ENCODE measurements around the gene TSPO2. TPM values are rescaled to one million over a fixed set of nuclear protein-coding genes. Genes with fewer than 3 reads are reported as not detected.

TSPO2 gene
- total RNA-seq, 1 donor from 2014 or later = not detected

GRCh38 chr6:41074692-41075436 lies 32.6 kb downstream of the TSPO2 start:
- no peaks in the 10 kb centered on the region for H3K27me3 ChIP-seq (ENCODE audit: control insufficient read depth, insufficient read depth, low read length)
- H3K36me3 ChIP-seq (ENCODE audit: control insufficient read depth, insufficient read depth, low read length) = peaks cover 6% of the 10 kb centered on the region
- TF ChIP-seq CTCF (IDR thresholded peaks at IDR 0.05; ENCODE audit: insufficient read depth, low read length, severe bottlenecking) = no peak
- DNase-seq (ENCODE audit: low read depth) (peak; percentile 14), FAIRE-seq (no peak)
- H3K4me3 ChIP-seq (ENCODE audit: low read depth, low read length) = peak overlapping the region; percentile 97

GRCh38 chr6:41075651-41076626 lies 33.7 kb downstream of the TSPO2 start:
- no peak for TF ChIP-seq CTCF (IDR thresholded peaks at IDR 0.05; ENCODE audit: insufficient read depth, low read length, severe bottlenecking)
- peaks cover 12% of the 10 kb centered on the region for H3K36me3 ChIP-seq (ENCODE audit: control insufficient read depth, insufficient read depth, low read length)
- H3K4me3 ChIP-seq (ENCODE audit: low read depth, low read length) = no peak overlapping the region
- no peaks in the 10 kb centered on the region for H3K27me3 ChIP-seq (ENCODE audit: control insufficient read depth, insufficient read depth, low read length)
- FAIRE-seq (no peak), DNase-seq (ENCODE audit: low read depth) (no peak)

GRCh38 chr6:41077536-41077935 lies 35.3 kb downstream of the TSPO2 start:
- Histone ChIP-seq H3K36me3 (ENCODE audit: control insufficient read depth, insufficient read depth, low read length) (peaks cover 12% of the 10 kb centered on the region), H3K27me3 (ENCODE audit: control insufficient read depth, insufficient read depth, low read length) (no peaks in the 10 kb centered on the region), H3K4me3 (ENCODE audit: low read depth, low read length) (no peak overlapping the region)
- no peak for TF ChIP-seq CTCF (IDR thresholded peaks at IDR 0.05; ENCODE audit: insufficient read depth, low read length, severe bottlenecking)
- FAIRE-seq = no peak
- peak; percentile 40 for DNase-seq (ENCODE audit: low read depth)

GRCh38 chr6:41078101-41078500 lies 35.8 kb downstream of the TSPO2 start:
- DNase-seq (ENCODE audit: low read depth) = no peak
- no peak for TF ChIP-seq CTCF (IDR thresholded peaks at IDR 0.05; ENCODE audit: insufficient read depth, low read length, severe bottlenecking)
- Histone ChIP-seq H3K27me3 (ENCODE audit: control insufficient read depth, insufficient read depth, low read length) (no peaks in the 10 kb centered on the region), H3K36me3 (ENCODE audit: control insufficient read depth, insufficient read depth, low read length) (peaks cover 12% of the 10 kb centered on the region), H3K4me3 (ENCODE audit: low read depth, low read length) (no peak overlapping the region)
- no peak for FAIRE-seq

- no peak overlapping the region for H3K4me3 ChIP-seq (ENCODE audit: low read depth, low read length)
- H3K27me3 ChIP-seq (ENCODE audit: control insufficient read depth, insufficient read depth, low read length) = no peaks in the 10 kb centered on the region
- H3K36me3 ChIP-seq (ENCODE audit: control insufficient read depth, insufficient read depth, low read length) = peaks cover 13% of the 10 kb centered on the region
- DNase-seq (ENCODE audit: low read depth) (no peak), FAIRE-seq (no peak)
- TF ChIP-seq CTCF (IDR thresholded peaks at IDR 0.05; ENCODE audit: insufficient read depth, low read length, severe bottlenecking) = no peak
These were observed 36.8 kb downstream of the TSPO2 start for GRCh38 chr6:41079080-41079479.

Measured in bronchial epithelial cell (primary cell).